CD4-positive, alpha-beta T cell (primary cell): Measurements from ENCODE around the gene RAPGEF1. TPM values are rescaled to one million over a fixed set of nuclear protein-coding genes. Genes with fewer than 3 reads are reported as not detected.

Experiments
- ATAC-seq: fragments of 200-7000 bp; cut with Tn5 transposase; one replicate; pipeline ENCODE4 v1.10.0; 2022; ENCODE audit warnings: mild to moderate bottlenecking; ENCODE audit not compliant: poor library complexity
- CTCF ChIA-PET: fragments of 350-600 bp; sonication (Branson Sonifier 250); formaldehyde crosslinking; loops from one replicate; lab custom pipeline; 2021; ENCODE audit warnings: antibody characterized with exemption, inconsistent platforms; lab: Charles Lee
- POLR2A ChIA-PET: fragments of 350-600 bp; sonication (Branson Sonifier 250); formaldehyde crosslinking; loops from one replicate; lab custom pipeline; 2021; ENCODE audit warnings: antibody characterized with exemption, inconsistent platforms; lab: Charles Lee
- DNase-seq, 14 experiments: peaks; one replicate each; pipeline ENCODE4 v3.0.0-alpha.2; 2013 to 2020; ENCODE audit warnings: mixed read lengths in 2 of 14
- H3K27ac ChIP-seq, 2 donors: one replicate each; pipeline versions ENCODE4 v1.5.1 to v1.7.0; 2013; ENCODE audit warnings: low read length in 2 of 2, low read depth in 1 of 2, mild to moderate bottlenecking in 1 of 2
- H3K27me3 ChIP-seq, 2 experiments: 1 replicate in 1 of 2; 2 replicates in 1 of 2; pipeline versions ENCODE4 v1.6.1 to v1.7.0; 2013; ENCODE audit warnings: low read length in 2 of 2, control low read depth in 1 of 2, mild to moderate bottlenecking in 1 of 2, moderate library complexity in 1 of 2; ENCODE audit not compliant: insufficient read depth in 2 of 2, control insufficient read depth in 1 of 2
- H3K36me3 ChIP-seq: one replicate; pipeline ENCODE4 v1.6.1; 2013; ENCODE audit warnings: low read length, control low read depth; ENCODE audit not compliant: insufficient read depth
- H3K4me1 ChIP-seq: one replicate; pipeline ENCODE4 v1.6.1; 2013; ENCODE audit warnings: low read length, control low read depth; ENCODE audit not compliant: insufficient read depth
- H3K4me3 ChIP-seq: one replicate; pipeline ENCODE4 v1.5.1; 2013; ENCODE audit warnings: mild to moderate bottlenecking, low read length, moderate library complexity
- H3K9me3 ChIP-seq, 2 experiments: 1 replicate in 1 of 2; 2 replicates in 1 of 2; pipeline versions ENCODE4 v1.6.1 to v1.7.0; 2013; ENCODE audit warnings: low read length in 2 of 2, mild to moderate bottlenecking in 2 of 2, control low read depth in 1 of 2, moderate library complexity in 1 of 2; ENCODE audit not compliant: control insufficient read depth in 1 of 2, insufficient read depth in 1 of 2
- H3K27ac Mint-ChIP-seq: one replicate; pipeline ENCODE4 v1.8.0; 2020; ENCODE audit warnings: mixed read lengths
- H3K27me3 Mint-ChIP-seq: one replicate; pipeline ENCODE4 v1.8.0; 2021; ENCODE audit warnings: mixed read lengths
- H3K36me3 Mint-ChIP-seq: one replicate; pipeline ENCODE4 v1.8.0; 2021; ENCODE audit warnings: low read depth, mixed read lengths
- H3K4me1 Mint-ChIP-seq: one replicate; pipeline ENCODE4 v1.8.0; 2021; ENCODE audit warnings: low read depth, mixed read lengths
- H3K4me3 Mint-ChIP-seq: one replicate; pipeline ENCODE4 v1.8.0; 2020; ENCODE audit warnings: mild to moderate bottlenecking, mixed read lengths
- H3K9me3 Mint-ChIP-seq: one replicate; pipeline ENCODE4 v1.8.0; 2020; ENCODE audit warnings: mixed read lengths
- CTCF ChIP-seq: fragments of 200-600 bp; IDR thresholded peaks from one replicate; pipeline ENCODE4 v1.8.0; 2022; ENCODE audit warnings: antibody characterized with exemption, mild to moderate bottlenecking
- intact Hi-C, 2 experiments: fragments of 100-400 bp; cut with DNase I in 1 of 2; cut with micrococcal nuclease in 1 of 2; formaldehyde crosslinking; loops; one replicate each; pipeline versions ENCODE4 v1.15.1 to v1.9.0; 2023 to 2025; cut with DNase I, micrococcal nuclease
- total RNA-seq, 174 experiments: library from RNA in 2 of 174; stranded (reverse) in 2 of 174; gene quantifications; one replicate each; pipeline ENCODE4 v1.2.3 and lab custom pipeline; 2021 to 2026

Gene RAPGEF1
- total RNA-seq, 2 experiments from 2014 or later = 130 to 134 TPM

GRCh38 chr9:131625508-131625787 is 114.4 kb downstream of the RAPGEF1 start:
- intact Hi-C loops = no loop called here
- Mint-ChIP-seq H3K4me3 (no peak overlapping the region), H3K27me3 (no peaks in the 10 kb centered on the region), H3K9me3 (no peaks in the 10 kb centered on the region), H3K36me3 (peaks cover 91% of the 10 kb centered on the region), H3K27ac (peak overlapping the region; percentile 81), H3K4me1 (peaks cover 40% of the 10 kb centered on the region)
- Histone ChIP-seq H3K27me3 (no peaks in the 10 kb centered on the region), H3K4me1 (peaks cover 61% of the 10 kb centered on the region), H3K9me3 (no peaks in the 10 kb centered on the region), H3K27ac (peak overlapping the region in 1 of 2 donors; percentile 23), H3K36me3 (peaks cover 75% of the 10 kb centered on the region), H3K4me3 (no peak overlapping the region)
- ChIA-PET POLR2A (no interaction called here), CTCF (interaction anchor here (1.6 kb wide), 1 partner anchor 114 kb away, joined by 3 read pairs; no protein-coding TSS in a partner anchor)
- no peak for DNase-seq
- no peak for ATAC-seq
- no peak for TF ChIP-seq CTCF

- peaks cover 56% of the 10 kb centered on the region for H3K4me1 ChIP-seq
- Mint-ChIP-seq H3K36me3 (peaks cover 94% of the 10 kb centered on the region), H3K9me3 (no peaks in the 10 kb centered on the region), H3K27ac (peak overlapping the region; percentile 81), H3K27me3 (no peaks in the 10 kb centered on the region), H3K4me1 (peaks cover 38% of the 10 kb centered on the region), H3K4me3 (no peak overlapping the region)
- no peak for TF ChIP-seq CTCF
- no peak overlapping the region for H3K4me3 ChIP-seq
- intact Hi-C loops = no loop called here
- ChIA-PET CTCF (interaction anchor here (0.9 to 1.6 kb wide), 2 partner anchors 12 to 114 kb away, joined by 3 read pairs; no protein-coding TSS in a partner anchor), POLR2A (no interaction called here)
- peak overlapping the region in 1 of 2 donors; percentile 8 for H3K27ac ChIP-seq
- no peaks in the 10 kb centered on the region for H3K9me3 ChIP-seq
- no peak for ATAC-seq
- DNase-seq = peak in 1 of 14 experiments; percentile 47
- H3K27me3 ChIP-seq = no peaks in the 10 kb centered on the region
- H3K36me3 ChIP-seq = peaks cover 75% of the 10 kb centered on the region
These were observed 115.0 kb downstream of the RAPGEF1 start for GRCh38 chr9:131624636-131625507.

DNA sequence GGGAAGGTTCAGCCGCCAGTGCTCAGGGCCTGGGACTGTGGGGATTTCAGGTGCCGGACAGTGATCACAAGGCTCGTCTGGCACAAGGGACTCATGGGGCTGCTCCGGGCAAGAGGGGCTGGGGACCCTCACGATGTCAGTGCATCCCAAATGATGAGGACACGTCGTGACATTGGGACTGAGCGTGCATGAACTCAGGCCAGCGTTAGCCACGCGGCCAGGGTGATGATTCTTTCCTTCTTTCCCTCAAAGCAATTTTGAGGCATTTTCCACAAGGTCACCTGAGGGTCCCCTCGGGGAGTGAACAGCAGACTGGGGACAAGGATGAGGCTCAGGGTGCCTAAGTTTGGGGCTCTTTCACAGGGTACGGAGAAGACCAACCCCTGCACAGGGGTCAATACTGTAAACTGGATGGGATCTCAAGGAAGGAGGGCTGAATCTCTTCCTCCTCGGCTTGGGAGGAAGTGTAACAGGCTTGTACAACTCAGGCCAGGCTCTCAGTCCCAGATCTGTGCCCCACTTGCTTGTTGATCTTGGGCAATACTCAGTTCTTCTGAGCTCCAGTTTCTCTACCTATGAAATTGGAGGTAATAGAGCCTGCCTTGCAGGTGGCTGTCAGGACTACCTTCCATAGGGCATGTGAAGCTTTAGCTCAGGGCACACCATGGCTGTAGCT is 116.1 kb downstream of the RAPGEF1 start:
- H3K27ac Mint-ChIP-seq = peak overlapping the region; percentile 81
- peaks cover 97% of the 10 kb centered on the region for H3K36me3 Mint-ChIP-seq
- POLR2A ChIA-PET = no interaction called here
- intact Hi-C loops = no loop called here
- H3K4me3 Mint-ChIP-seq = no peak overlapping the region
- no peak overlapping the region for H3K27ac ChIP-seq
- H3K36me3 ChIP-seq = peaks cover 77% of the 10 kb centered on the region
- no peaks in the 10 kb centered on the region for H3K27me3 Mint-ChIP-seq
- DNase-seq (no peak), ATAC-seq (no peak)
- no peaks in the 10 kb centered on the region for H3K9me3 ChIP-seq
- no peak overlapping the region for H3K4me3 ChIP-seq
- no peaks in the 10 kb centered on the region for H3K27me3 ChIP-seq
- no peak for TF ChIP-seq CTCF
- H3K4me1 Mint-ChIP-seq = peaks cover 32% of the 10 kb centered on the region
- CTCF ChIA-PET = interaction anchor here (1.6 kb wide), 1 partner anchor 115 kb away, joined by 3 read pairs; no protein-coding TSS in a partner anchor
- H3K9me3 Mint-ChIP-seq = no peaks in the 10 kb centered on the region
- H3K4me1 ChIP-seq = peaks cover 48% of the 10 kb centered on the region
